ENCODE results near the gene CANT1.

DNA sequence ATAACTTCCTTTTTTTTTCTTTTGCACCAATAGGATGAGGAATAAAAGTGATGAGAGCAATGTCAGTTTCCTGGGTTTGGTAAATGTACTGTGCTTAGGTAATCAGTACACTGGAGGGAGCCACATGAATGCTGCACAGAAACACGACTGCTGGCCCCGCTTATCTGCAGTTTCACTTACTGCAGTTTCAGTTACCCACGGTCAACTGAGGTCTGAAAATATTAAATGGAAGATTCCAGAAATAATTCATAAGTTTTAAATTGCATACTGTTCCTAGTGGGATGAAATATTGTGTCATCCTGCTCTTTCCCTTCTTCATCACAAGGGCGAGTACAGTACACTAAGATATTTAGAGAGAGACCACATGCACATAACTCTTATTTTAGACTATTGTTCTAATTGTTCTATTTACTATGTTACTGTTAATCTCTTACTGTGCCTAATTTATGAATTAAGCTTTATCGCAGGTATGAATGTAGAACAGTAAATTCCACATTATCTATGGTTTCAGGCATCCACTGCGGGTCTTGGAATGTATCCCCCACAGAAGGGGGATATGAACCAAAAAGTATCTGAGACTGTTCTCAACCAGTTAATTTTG lies 23.4 kb downstream of the CANT1 start:
- peak; percentile 31 for TF ChIP-seq CTCF (IDR thresholded peaks at IDR 0.05; ENCODE audit: low read depth, low read length)
- TF ChIP-seq POLR2A (IDR thresholded peaks at IDR 0.05; ENCODE audit: extremely low read depth, insufficient read length): no peak
- TF ChIP-seq, protein P1, sequence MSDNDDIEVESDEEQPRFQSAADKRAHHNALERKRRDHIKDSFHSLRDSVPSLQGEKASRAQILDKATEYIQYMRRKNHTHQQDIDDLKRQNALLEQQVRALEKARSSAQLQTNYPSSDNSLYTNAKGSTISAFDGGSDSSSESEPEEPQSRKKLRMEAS (IDR thresholded peaks at IDR 0.05; ENCODE audit: low read depth, low read length): no peak

Data from NB4 (cell line).